HCT116 (cell line): Measurements from ENCODE around the gene FOXL2.

Experiments used
- CTCF ChIP-seq, 3 experiments: fragments of 200-600 bp in 1 of 3; sonication (generic) in 1 of 3; IDR thresholded peaks in 2 of 3; conservative IDR thresholded peaks in 1 of 3; 2 replicates each; pipeline ENCODE4 v1.5.1; 2012 to 2017; ENCODE audit warnings: low read depth in 2 of 3, low read length in 2 of 3, antibody characterized with exemption in 1 of 3, borderline replicate concordance in 1 of 3, control low read depth in 1 of 3, mild to moderate bottlenecking in 1 of 3, mixed read lengths in 1 of 3, mixed run types in 1 of 3, moderate library complexity in 1 of 3; ENCODE audit not compliant: insufficient read depth in 1 of 3
- EZH2 ChIP-seq: fragments of 200-600 bp; sonication (generic); IDR thresholded peaks from 2 replicates; pipeline ENCODE4 v1.6.1; 2017; ENCODE audit warnings: antibody characterized with exemption, mixed run types
- EZH2phosphoT487 ChIP-seq: fragments of 200-600 bp; IDR thresholded peaks from 2 replicates; pipeline ENCODE4 v1.6.1; 2018; ENCODE audit warnings: antibody characterized with exemption, borderline replicate concordance
- RAD21 ChIP-seq: IDR thresholded peaks from 2 replicates; pipeline ENCODE4 v1.6.1; 2012; ENCODE audit warnings: low read depth, mild to moderate bottlenecking
- TF ChIP-seq, protein P1 (sequence below): IDR thresholded peaks from 2 replicates; pipeline ENCODE4 v1.6.1; 2012; ENCODE audit warnings: low read depth
- TF ChIP-seq, protein P2 (sequence below): IDR thresholded peaks from 2 replicates; pipeline ENCODE4 v1.6.1; 2012

DNA sequence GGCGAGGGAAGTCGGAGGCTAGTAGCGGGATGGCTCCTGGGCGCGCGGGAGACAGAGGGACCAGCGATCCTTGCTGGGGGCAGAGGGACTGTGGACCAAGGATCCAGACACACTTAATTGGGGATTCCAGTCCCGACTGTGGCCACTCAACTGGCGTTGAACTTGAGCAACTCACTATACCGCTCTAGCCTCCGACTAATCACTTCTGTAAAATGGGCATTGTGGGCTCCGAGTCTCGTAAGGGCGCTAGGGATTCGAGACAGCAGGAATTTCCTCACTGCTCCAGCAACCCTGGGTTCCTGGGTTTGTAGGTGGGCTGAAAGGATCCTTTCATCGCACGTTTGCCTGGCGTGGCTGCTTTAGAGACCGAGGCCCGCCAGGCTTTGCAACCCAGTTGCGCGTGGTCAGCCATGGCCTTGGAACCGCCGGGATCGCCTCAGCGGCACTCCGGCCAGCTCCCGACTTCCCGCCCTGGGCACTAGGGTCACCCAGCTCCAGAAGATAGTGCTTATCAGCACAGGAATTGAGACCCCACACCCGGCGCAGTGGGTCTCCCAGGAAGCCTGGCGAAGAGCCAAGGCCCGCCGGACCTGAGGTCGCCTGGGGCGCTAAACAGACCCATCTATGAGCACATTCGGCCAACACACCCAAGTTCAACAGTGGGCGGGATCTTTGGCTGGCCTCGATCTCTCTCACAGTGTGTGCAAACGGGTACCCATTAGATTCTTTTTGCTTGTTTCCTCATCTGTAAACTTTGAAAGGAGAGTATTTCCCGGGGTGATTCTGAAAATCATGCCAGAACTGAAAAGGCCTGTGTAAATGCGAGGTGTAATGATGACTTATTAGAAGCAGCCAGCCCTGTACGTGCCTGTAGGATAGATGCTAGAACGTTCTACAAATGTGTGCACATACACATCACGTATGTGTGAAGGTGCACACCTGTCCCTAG is 9.9 kb downstream of the FOXL2 start:
- no peak for TF ChIP-seq CTCF (IDR thresholded peaks at IDR 0.05 in 2 of 3, conservative IDR thresholded peaks at IDR 0.05 in 1 of 3; ENCODE audit: borderline replicate concordance in 1 of 3, insufficient read depth in 1 of 3, low read depth in 2 of 3, low read length in 2 of 3)
- no peak for TF ChIP-seq EZH2phosphoT487
- no peak for TF ChIP-seq RAD21
- TF ChIP-seq, protein P1, sequence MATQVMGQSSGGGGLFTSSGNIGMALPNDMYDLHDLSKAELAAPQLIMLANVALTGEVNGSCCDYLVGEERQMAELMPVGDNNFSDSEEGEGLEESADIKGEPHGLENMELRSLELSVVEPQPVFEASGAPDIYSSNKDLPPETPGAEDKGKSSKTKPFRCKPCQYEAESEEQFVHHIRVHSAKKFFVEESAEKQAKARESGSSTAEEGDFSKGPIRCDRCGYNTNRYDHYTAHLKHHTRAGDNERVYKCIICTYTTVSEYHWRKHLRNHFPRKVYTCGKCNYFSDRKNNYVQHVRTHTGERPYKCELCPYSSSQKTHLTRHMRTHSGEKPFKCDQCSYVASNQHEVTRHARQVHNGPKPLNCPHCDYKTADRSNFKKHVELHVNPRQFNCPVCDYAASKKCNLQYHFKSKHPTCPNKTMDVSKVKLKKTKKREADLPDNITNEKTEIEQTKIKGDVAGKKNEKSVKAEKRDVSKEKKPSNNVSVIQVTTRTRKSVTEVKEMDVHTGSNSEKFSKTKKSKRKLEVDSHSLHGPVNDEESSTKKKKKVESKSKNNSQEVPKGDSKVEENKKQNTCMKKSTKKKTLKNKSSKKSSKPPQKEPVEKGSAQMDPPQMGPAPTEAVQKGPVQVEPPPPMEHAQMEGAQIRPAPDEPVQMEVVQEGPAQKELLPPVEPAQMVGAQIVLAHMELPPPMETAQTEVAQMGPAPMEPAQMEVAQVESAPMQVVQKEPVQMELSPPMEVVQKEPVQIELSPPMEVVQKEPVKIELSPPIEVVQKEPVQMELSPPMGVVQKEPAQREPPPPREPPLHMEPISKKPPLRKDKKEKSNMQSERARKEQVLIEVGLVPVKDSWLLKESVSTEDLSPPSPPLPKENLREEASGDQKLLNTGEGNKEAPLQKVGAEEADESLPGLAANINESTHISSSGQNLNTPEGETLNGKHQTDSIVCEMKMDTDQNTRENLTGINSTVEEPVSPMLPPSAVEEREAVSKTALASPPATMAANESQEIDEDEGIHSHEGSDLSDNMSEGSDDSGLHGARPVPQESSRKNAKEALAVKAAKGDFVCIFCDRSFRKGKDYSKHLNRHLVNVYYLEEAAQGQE: no peak
- TF ChIP-seq, protein P2, sequence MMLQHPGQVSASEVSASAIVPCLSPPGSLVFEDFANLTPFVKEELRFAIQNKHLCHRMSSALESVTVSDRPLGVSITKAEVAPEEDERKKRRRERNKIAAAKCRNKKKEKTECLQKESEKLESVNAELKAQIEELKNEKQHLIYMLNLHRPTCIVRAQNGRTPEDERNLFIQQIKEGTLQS: no peak
- TF ChIP-seq EZH2: no peak
